ENCODE data around the gene TRIM47. TPM values are rescaled to one million over a fixed set of nuclear protein-coding genes. Genes with fewer than 3 reads are reported as not detected.

The TRIM47 gene
- total and polyA plus RNA-seq, 2 of the 13 experiments (the other 11 are each of a cell fraction or from before 2014, with no cell fraction given), result 33.5 to 82.0 TPM

GRCh38 chr17:75876938-75877751 is 1.2 kb downstream of the TRIM47 start (continued):
- TF ChIP-seq, protein P1, sequence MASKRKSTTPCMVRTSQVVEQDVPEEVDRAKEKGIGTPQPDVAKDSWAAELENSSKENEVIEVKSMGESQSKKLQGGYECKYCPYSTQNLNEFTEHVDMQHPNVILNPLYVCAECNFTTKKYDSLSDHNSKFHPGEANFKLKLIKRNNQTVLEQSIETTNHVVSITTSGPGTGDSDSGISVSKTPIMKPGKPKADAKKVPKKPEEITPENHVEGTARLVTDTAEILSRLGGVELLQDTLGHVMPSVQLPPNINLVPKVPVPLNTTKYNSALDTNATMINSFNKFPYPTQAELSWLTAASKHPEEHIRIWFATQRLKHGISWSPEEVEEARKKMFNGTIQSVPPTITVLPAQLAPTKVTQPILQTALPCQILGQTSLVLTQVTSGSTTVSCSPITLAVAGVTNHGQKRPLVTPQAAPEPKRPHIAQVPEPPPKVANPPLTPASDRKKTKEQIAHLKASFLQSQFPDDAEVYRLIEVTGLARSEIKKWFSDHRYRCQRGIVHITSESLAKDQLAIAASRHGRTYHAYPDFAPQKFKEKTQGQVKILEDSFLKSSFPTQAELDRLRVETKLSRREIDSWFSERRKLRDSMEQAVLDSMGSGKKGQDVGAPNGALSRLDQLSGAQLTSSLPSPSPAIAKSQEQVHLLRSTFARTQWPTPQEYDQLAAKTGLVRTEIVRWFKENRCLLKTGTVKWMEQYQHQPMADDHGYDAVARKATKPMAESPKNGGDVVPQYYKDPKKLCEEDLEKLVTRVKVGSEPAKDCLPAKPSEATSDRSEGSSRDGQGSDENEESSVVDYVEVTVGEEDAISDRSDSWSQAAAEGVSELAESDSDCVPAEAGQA (IDR thresholded peaks at IDR 0.05; ENCODE audit: low read depth), result peak; percentile 4; the same call in 1 of the 2 replicates
- TF ChIP-seq, protein P1 (CRISPR knock-in tag; IDR thresholded peaks at IDR 0.05; ENCODE audit: borderline replicate concordance), result no peak
- TF ChIP-seq ZBTB7A (CRISPR knock-in tag; IDR thresholded peaks at IDR 0.05) (no peak), MEF2D (CRISPR knock-in tag; IDR thresholded peaks at IDR 0.05) (0 out of 2 replicates have a peak, but pooled peaks have one; percentile 31), MLXIP (CRISPR knock-in tag; IDR thresholded peaks at IDR 0.05; ENCODE audit: borderline replicate concordance) (no peak), TRIM24 (CRISPR knock-in tag; IDR thresholded peaks at IDR 0.05) (no peak), NFE2L2 (IDR thresholded peaks at IDR 0.05; ENCODE audit: low read length) (no peak), CAMTA2 (CRISPR knock-in tag; IDR thresholded peaks at IDR 0.05; ENCODE audit: borderline replicate concordance) (0 out of 2 replicates have a peak, but pooled peaks have one; percentile 95), ZSCAN30 (CRISPR knock-in tag; IDR thresholded peaks at IDR 0.05) (no peak), ZSCAN12 (CRISPR knock-in tag; IDR thresholded peaks at IDR 0.05) (no peak), GABPB1 (CRISPR knock-in tag; IDR thresholded peaks at IDR 0.05) (peak; percentile 67; the same call in 1 of the 2 replicates), SIN3B (IDR thresholded peaks at IDR 0.05; ENCODE audit: low read length) (0 out of 2 replicates have a peak, but pooled peaks have one; percentile 7), TOPORS (CRISPR knock-in tag; IDR thresholded peaks at IDR 0.05) (0 out of 2 replicates have a peak, but pooled peaks have one; percentile 38), ZNF574 (CRISPR knock-in tag; IDR thresholded peaks at IDR 0.05) (no peak; the same call in 1 of the 2 replicates), ZNF850 (CRISPR knock-in tag; conservative IDR thresholded peaks at IDR 0.05) (no peak), ZNF496 (CRISPR knock-in tag; IDR thresholded peaks at IDR 0.05; ENCODE audit: insufficient replicate concordance) (no peak), SOX6 (IDR thresholded peaks at IDR 0.05) (no peak), SOX6 (CRISPR knock-in tag; IDR thresholded peaks at IDR 0.05) (peak; percentile 81)

Measured in HepG2 (cell line).